Measurements from ENCODE around the gene RHOB. TPM values are rescaled to one million over a fixed set of nuclear protein-coding genes. Genes with fewer than 3 reads are reported as not detected.

RHOB gene
- total RNA-seq, 1 donor from 2014 or later = 204 TPM

DNA sequence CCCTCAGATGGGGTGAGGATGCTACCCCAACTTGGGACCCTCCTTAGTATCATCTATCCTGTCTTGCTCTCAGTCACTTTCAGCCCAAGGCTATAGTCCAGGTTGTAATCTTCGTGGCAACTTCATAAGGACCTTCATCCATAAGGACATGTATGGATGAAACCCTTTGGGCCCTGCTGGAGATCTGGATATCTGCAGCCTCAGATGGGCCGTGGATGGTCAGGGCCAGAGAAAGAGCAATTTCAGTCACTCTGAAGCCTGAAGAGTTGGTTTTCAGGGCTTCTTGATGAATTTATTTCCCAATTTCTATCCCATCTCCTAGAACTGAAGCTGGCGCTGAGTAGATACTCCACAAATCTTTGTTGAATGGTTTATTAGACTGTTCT, 28.7 kb downstream of the RHOB start:
- DNase-seq (ENCODE audit: low read depth) = no peak
- Histone ChIP-seq H3K4me3 (ENCODE audit: low read depth, low read length) (no peak overlapping the region), H3K36me3 (ENCODE audit: control insufficient read depth, insufficient read depth, low read length) (no peaks in the 10 kb centered on the region), H3K27me3 (ENCODE audit: control insufficient read depth, insufficient read depth, low read length) (no peaks in the 10 kb centered on the region)
- TF ChIP-seq, protein P1, sequence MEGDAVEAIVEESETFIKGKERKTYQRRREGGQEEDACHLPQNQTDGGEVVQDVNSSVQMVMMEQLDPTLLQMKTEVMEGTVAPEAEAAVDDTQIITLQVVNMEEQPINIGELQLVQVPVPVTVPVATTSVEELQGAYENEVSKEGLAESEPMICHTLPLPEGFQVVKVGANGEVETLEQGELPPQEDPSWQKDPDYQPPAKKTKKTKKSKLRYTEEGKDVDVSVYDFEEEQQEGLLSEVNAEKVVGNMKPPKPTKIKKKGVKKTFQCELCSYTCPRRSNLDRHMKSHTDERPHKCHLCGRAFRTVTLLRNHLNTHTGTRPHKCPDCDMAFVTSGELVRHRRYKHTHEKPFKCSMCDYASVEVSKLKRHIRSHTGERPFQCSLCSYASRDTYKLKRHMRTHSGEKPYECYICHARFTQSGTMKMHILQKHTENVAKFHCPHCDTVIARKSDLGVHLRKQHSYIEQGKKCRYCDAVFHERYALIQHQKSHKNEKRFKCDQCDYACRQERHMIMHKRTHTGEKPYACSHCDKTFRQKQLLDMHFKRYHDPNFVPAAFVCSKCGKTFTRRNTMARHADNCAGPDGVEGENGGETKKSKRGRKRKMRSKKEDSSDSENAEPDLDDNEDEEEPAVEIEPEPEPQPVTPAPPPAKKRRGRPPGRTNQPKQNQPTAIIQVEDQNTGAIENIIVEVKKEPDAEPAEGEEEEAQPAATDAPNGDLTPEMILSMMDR (IDR thresholded peaks at IDR 0.05; ENCODE audit: insufficient read depth, low read length, poor library complexity, severe bottlenecking) = no peak

DNA sequence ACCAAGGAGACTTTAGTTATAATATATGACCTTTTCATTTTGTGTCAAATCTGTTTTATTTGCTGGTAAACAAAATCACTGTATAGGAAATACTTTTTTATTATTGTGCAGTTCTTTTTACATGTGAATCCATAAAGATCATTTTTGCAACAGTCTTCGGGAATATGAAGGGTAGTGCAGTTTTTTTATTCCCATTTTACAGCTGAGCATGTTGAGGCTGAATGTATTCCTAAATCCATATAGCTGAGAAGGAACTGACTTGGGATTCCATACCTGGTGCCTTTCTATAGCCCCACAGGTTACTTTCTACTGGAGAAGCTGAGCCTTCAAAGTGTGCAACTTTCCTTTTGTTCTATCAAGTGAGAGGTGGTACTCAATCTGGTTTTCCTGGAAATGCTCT, 29.6 kb downstream of the RHOB start:
- TF ChIP-seq, protein P1 (IDR thresholded peaks at IDR 0.05; ENCODE audit: insufficient read depth, low read length, poor library complexity, severe bottlenecking) = no peak
- Histone ChIP-seq H3K36me3 (ENCODE audit: control insufficient read depth, insufficient read depth, low read length) (no peaks in the 10 kb centered on the region), H3K27me3 (ENCODE audit: control insufficient read depth, insufficient read depth, low read length) (no peaks in the 10 kb centered on the region), H3K4me3 (ENCODE audit: low read depth, low read length) (no peak overlapping the region)
- no peak for DNase-seq (ENCODE audit: low read depth)

DNA sequence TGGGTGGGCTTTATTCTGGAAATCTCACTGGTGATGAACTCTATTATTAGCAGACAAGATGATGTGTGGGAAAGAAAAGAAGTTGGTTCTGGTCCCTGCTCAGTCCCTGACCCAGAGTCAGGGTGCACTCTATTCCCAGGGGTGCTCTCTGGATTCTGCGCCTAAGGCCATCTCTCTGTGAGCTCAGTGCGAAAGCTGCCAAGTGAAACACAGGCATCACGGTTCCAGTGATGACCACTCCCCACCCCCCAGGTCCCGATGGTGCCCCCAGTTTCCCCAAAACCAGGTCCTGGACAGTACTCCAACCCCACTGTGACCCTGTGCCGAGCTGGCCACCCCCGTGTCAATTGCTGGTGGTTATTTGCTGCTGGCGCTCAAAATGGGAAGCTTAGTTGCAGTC, 30.1 kb downstream of the RHOB start:
- no peak for DNase-seq (ENCODE audit: low read depth)
- H3K27me3 ChIP-seq (ENCODE audit: control insufficient read depth, insufficient read depth, low read length) = no peaks in the 10 kb centered on the region
- no peaks in the 10 kb centered on the region for H3K36me3 ChIP-seq (ENCODE audit: control insufficient read depth, insufficient read depth, low read length)
- TF ChIP-seq, protein P1 (IDR thresholded peaks at IDR 0.05; ENCODE audit: insufficient read depth, low read length, poor library complexity, severe bottlenecking) = no peak
- no peak overlapping the region for H3K4me3 ChIP-seq (ENCODE audit: low read depth, low read length)

DNA sequence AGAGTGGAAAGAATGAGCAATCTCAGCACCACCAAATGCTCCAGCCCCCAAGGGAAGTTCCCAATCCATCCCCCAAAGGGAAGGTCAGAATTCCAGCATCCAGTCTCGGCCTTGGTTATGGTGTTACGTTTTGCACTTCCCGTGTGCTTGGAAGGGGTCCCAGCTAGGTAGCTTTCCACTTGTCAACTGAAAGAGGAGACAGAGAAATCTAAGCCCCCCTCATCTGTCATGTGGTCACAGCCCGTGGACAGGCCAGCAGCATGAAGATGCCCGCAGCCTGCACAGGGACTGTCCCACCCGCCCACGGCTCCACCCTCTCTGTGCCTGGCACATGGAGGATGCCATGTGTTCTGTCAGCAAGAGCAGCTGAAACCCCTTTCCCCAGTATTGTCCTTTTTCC, 32.1 kb downstream of the RHOB start:
- TF ChIP-seq, protein P1 (IDR thresholded peaks at IDR 0.05; ENCODE audit: insufficient read depth, low read length, poor library complexity, severe bottlenecking) = no peak
- Histone ChIP-seq H3K36me3 (ENCODE audit: control insufficient read depth, insufficient read depth, low read length) (no peaks in the 10 kb centered on the region), H3K4me3 (ENCODE audit: low read depth, low read length) (no peak overlapping the region), H3K27me3 (ENCODE audit: control insufficient read depth, insufficient read depth, low read length) (no peaks in the 10 kb centered on the region)
- DNase-seq (ENCODE audit: low read depth) = no peak

DNA sequence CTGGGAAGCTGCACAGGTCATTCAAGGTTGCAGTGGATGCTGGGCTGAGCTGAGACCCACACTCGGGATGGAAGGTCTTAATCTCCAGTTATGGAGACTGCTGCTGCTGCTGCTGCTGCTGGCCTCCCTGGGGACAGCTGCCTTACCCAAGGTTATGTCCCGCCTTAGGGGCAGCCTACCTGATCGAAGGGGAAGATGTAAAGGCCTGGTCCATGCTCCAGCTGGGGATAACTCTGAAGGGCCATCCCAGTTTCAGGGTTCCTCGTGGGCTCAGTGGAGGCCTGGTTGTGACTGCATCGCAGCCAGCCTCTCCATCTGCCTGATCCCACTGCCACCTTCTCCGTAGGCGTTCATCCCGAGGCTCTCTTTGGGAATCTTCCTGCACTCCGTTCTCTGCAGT, 33.0 kb downstream of the RHOB start:
- Histone ChIP-seq H3K4me3 (ENCODE audit: low read depth, low read length) (no peak overlapping the region), H3K27me3 (ENCODE audit: control insufficient read depth, insufficient read depth, low read length) (no peaks in the 10 kb centered on the region), H3K36me3 (ENCODE audit: control insufficient read depth, insufficient read depth, low read length) (no peaks in the 10 kb centered on the region)
- DNase-seq (ENCODE audit: low read depth) = no peak
- TF ChIP-seq, protein P1 (IDR thresholded peaks at IDR 0.05; ENCODE audit: insufficient read depth, low read length, poor library complexity, severe bottlenecking) = no peak

DNA sequence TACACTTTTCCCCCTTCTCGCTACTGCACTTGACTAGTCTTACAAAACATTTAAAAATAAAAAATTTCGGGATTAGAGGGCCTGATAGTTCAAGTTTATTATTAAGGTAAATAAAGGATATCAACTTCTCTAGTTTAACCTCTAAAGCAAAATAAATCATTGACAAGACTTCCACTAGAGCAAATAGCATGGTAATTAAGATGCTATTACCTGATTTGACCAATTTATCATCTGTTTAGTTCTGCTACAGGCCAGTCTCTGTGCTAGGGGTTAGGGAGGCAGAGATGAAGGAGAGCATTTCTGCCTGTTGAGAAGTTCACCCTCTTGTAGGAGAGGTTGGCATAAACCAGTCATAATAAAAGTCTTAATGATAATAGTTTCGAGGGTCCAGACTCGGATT, 34.0 kb downstream of the RHOB start:
- TF ChIP-seq, protein P1 (IDR thresholded peaks at IDR 0.05; ENCODE audit: insufficient read depth, low read length, poor library complexity, severe bottlenecking) = no peak
- no peak overlapping the region for H3K4me3 ChIP-seq (ENCODE audit: low read depth, low read length)
- no peak for DNase-seq (ENCODE audit: low read depth)
- no peaks in the 10 kb centered on the region for H3K36me3 ChIP-seq (ENCODE audit: control insufficient read depth, insufficient read depth, low read length)
- no peaks in the 10 kb centered on the region for H3K27me3 ChIP-seq (ENCODE audit: control insufficient read depth, insufficient read depth, low read length)
